KOPT-K1 (cell line): ENCODE measurements around the gene DAPK1.

Experiments
- H3K27ac ChIP-seq: fragments of 200-600 bp; sonication (generic); 2 replicates; pipeline ENCODE4 v1.5.1; 2016; ENCODE audit warnings: antibody characterized with exemption, mild to moderate bottlenecking, low read depth, low read length; ENCODE audit not compliant: poor library complexity, severe bottlenecking
- H3K36me3 ChIP-seq: fragments of 200-600 bp; sonication (generic); 2 replicates; pipeline ENCODE4 v1.5.1; 2017; ENCODE audit warnings: antibody characterized with exemption, mild to moderate bottlenecking, low read length, moderate library complexity; ENCODE audit not compliant: insufficient read depth
- H3K9me3 ChIP-seq: fragments of 200-600 bp; sonication (generic); 2 replicates; pipeline ENCODE4 v1.5.1; 2017; ENCODE audit warnings: antibody characterized with exemption, low read length, mild to moderate bottlenecking; ENCODE audit not compliant: insufficient read depth, poor library complexity, severe bottlenecking

DAPK1 gene

DNA sequence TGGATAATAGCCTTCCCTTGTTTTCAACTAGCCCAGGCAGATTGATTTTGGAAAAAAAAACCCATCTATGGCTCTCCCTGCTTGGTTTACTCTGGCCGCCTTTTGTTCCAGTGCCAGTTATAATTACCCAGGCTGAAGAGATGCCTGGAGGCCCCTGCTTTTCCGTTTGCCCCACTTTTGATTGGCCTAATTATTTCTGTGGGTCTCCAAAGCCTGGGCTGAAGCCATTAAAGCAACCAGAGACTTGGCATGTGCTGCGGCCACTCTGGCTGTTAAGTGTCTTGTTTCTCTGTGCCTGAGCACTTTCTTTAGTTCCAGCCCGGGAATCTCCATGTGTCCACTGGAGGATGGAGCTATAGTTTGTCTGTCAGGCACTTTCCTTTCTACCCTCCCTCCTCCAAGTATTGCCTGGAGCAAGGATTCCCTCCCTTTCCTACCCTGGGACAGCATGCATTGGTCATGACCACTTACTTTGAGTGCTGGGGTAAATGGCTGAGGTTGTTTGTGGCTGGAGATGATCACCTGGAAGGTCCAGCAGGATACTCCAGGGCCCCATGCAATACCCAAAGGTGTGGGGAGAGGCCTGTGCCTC, 123.2 kb downstream of the DAPK1 start:
- Histone ChIP-seq H3K9me3 (no peaks in the 10 kb centered on the region), H3K36me3 (no peaks in the 10 kb centered on the region), H3K27ac (no peak overlapping the region)

- no peaks in the 10 kb centered on the region for H3K9me3 ChIP-seq
- no peak overlapping the region for H3K27ac ChIP-seq
- H3K36me3 ChIP-seq = no peaks in the 10 kb centered on the region
Measured at GRCh38 chr9:87622098-87622497, 124.4 kb downstream of the DAPK1 start.

GRCh38 chr9:87622923-87623322, 125.3 kb downstream of the DAPK1 start:
- Histone ChIP-seq H3K9me3 (no peaks in the 10 kb centered on the region), H3K36me3 (no peaks in the 10 kb centered on the region), H3K27ac (no peak overlapping the region)

- H3K36me3 ChIP-seq = no peaks in the 10 kb centered on the region
- no peaks in the 10 kb centered on the region for H3K9me3 ChIP-seq
Measured at GRCh38 chr9:87628346-87628745, 130.7 kb downstream of the DAPK1 start.

GRCh38 chr9:87629104-87629503, 131.4 kb downstream of the DAPK1 start:
- no peaks in the 10 kb centered on the region for H3K9me3 ChIP-seq
- H3K27ac ChIP-seq = no peak overlapping the region
- no peaks in the 10 kb centered on the region for H3K36me3 ChIP-seq

More at GRCh38 chr9:87628346-87628745, 130.7 kb downstream of the DAPK1 start:
- H3K27ac ChIP-seq = no peak overlapping the region

DNA sequence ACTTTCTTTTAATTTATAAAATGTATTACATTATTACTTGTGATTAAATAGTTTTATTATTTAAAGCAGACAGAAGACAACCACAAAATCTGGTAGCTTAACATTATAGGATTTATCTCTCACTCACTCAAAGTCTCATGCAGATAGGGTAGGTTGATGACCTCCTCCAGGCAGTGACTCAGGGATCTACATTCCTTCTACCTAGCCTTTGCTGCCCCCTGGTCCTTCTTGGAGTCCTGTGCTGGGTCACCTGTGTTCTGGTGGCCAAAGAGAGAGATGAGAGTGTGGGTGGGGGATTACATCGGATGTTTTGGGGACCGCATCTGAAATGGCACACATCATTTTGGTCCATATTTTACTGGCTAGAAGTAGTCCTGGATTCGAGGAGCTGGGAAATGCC, 132.6 kb downstream of the DAPK1 start:
- H3K27ac ChIP-seq = no peak overlapping the region
- no peaks in the 10 kb centered on the region for H3K9me3 ChIP-seq
- no peaks in the 10 kb centered on the region for H3K36me3 ChIP-seq

- no peak overlapping the region for H3K27ac ChIP-seq
- H3K9me3 ChIP-seq = no peaks in the 10 kb centered on the region
- H3K36me3 ChIP-seq = no peaks in the 10 kb centered on the region
Measured at GRCh38 chr9:87630846-87631245, 133.2 kb downstream of the DAPK1 start.

DNA sequence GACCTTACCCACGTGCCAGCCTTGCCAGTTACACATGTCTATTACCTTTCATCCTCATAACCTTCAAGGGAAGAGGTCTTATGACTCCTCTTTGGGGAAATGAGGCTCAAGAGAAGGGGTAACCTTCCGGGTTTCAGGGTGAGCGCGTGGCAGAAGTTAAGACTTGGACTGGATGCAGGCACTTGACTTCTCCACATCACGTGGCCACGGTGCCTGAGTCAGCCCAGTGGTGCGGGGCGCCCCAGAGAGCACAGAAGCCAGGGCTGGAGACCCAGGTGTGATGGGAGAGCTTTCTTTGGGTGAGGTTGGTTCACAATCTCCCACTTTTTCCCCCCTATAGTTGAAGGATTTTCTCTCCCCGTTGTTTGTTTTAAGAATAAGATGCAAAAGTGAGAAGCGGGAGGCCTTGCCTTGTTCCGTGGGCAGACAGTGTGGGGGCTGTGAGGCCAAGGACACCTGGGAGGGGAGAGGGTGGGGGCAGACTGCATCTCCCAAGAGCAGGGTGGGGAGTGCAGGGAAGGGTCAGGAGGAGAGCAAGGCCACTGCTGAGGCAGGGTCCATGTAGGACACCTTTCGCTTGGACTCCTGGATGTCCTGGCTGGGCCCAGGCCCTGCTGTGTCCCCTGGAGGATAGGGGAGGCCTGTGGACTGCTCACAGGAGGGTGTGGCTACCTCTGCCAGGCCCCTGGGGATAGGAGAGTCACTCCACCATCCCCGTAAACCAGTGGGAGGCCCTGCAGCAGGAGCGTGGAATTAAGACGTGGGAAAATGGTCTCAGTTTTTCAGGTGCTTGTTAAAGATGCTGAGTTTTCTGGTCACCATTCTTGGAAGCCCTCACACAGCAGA, 138.2 kb downstream of the DAPK1 start:
- H3K36me3 ChIP-seq = no peaks in the 10 kb centered on the region
- no peaks in the 10 kb centered on the region for H3K9me3 ChIP-seq

GRCh38 chr9:87638292-87638691, 140.6 kb downstream of the DAPK1 start:
- H3K36me3 ChIP-seq = no peaks in the 10 kb centered on the region

More for the DNA sequence above, 138.2 kb downstream of the DAPK1 start:
- no peak overlapping the region for H3K27ac ChIP-seq

GRCh38 chr9:87639949-87640348, 142.3 kb downstream of the DAPK1 start:
- no peak overlapping the region for H3K27ac ChIP-seq
- no peaks in the 10 kb centered on the region for H3K9me3 ChIP-seq
- H3K36me3 ChIP-seq = no peaks in the 10 kb centered on the region

More at GRCh38 chr9:87638292-87638691, 140.6 kb downstream of the DAPK1 start:
- Histone ChIP-seq H3K9me3 (no peaks in the 10 kb centered on the region), H3K27ac (no peak overlapping the region)

GRCh38 chr9:87640385-87640795, 142.7 kb downstream of the DAPK1 start:
- Histone ChIP-seq H3K27ac (no peak overlapping the region), H3K36me3 (no peaks in the 10 kb centered on the region), H3K9me3 (no peaks in the 10 kb centered on the region)

- H3K9me3 ChIP-seq = no peaks in the 10 kb centered on the region
- no peaks in the 10 kb centered on the region for H3K36me3 ChIP-seq
- H3K27ac ChIP-seq = no peak overlapping the region
Measured at GRCh38 chr9:87641067-87641466, 143.4 kb downstream of the DAPK1 start.

GRCh38 chr9:87642330-87643106, 144.9 kb downstream of the DAPK1 start:
- H3K9me3 ChIP-seq = no peaks in the 10 kb centered on the region
- no peaks in the 10 kb centered on the region for H3K36me3 ChIP-seq
- no peak overlapping the region for H3K27ac ChIP-seq

DNA sequence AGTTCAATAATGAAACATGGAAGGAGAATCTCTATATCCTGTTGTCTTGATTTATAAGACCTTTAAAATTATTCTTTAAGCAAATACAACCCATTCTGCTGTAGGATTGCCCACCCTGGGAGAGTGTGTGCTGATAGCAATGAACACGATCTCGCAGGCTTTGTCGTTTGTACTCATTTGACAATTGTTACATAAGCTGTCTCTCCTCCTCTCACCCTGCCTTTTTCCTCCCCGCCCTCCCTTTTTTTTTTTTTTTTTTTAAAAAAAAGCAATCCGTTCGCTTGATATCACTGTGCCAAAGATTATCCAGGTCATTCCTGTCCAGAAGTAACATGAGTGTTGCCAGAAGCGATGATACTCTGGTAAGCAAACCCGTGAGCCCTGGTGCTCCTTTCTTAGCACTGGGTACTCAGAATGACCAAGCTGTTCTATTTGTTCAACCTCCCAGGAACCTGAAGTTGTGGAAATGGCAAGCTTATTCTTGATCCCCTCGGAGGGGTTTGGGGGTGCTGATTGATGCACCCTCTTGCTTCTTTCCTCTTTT, 145.5 kb downstream of the DAPK1 start:
- Histone ChIP-seq H3K27ac (no peak overlapping the region), H3K36me3 (no peaks in the 10 kb centered on the region)

More for the DNA sequence above, 145.5 kb downstream of the DAPK1 start:
- H3K9me3 ChIP-seq = no peaks in the 10 kb centered on the region
